ENCODE data around the gene DGKB. TPM values are rescaled to one million over a fixed set of nuclear protein-coding genes. Genes with fewer than 3 reads are reported as not detected.

Gene DGKB
- total RNA-seq, 4 donors from 2014 or later: 17.3 to 54.9 (median 26.1) TPM

DNA sequence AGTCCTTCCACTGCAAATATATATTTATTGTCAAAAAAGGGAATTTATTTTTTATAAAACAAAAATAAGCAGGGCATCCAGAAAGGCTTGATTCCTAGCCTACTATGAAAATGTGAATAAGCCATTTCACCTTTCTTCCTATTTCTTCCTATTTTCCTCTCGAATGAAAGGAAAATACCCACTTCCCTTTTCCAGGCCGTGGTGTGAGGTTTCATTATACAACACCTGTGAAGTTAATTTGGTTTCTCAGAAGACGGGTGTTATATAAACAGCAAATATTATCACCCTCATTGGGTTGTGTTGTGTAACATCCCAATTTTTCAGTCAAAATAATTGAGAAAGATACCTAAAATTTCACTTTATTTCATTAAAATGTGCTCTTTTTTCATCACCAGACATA, 214.3 kb downstream of the DGKB start:
- H3K4me3 ChIP-seq: no peak overlapping the region
- no peaks in the 10 kb centered on the region for H3K4me1 ChIP-seq
- no peak for ATAC-seq
- no peaks in the 10 kb centered on the region for H3K9me3 ChIP-seq
- no peaks in the 10 kb centered on the region for H3K36me3 ChIP-seq
- WGBS, 2 donors (ENCODE audit: low coverage in 1 of 2): 57 to 68% methylated on average over 3 of the region's 3 CpGs
- TF ChIP-seq EP300 (IDR thresholded peaks at IDR 0.05): no peak
- no peak for TF ChIP-seq CTCF (IDR thresholded peaks at IDR 0.05)
- TF ChIP-seq POLR2A (IDR thresholded peaks at IDR 0.05): no peak
- no peak for TF ChIP-seq POLR2AphosphoS5 (IDR thresholded peaks at IDR 0.05)
- H3K27ac ChIP-seq: no peak overlapping the region
- no peaks in the 10 kb centered on the region for H3K27me3 ChIP-seq

DNA sequence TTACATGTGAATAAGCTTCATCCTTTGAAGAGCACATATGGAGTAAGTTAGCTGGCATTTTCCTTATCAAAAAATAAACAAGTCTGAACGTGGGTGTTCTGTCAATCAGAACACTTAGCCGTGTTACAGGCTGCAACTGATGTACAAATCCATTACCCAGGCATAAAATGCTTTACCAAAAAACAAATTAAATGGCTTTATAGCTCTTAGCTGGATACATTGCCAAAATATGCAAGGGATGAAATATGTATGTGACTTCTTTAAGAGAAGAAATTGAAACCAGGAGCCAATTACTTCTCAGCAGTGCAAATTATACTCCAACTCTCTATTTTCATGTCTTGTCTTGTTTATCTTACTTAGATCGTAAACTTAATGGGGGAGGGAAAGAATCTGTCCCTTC, 214.8 kb downstream of the DGKB start:
- 48 to 79% methylated on average over 3 of the region's 3 CpGs for WGBS, 2 donors (ENCODE audit: low coverage in 1 of 2)

GRCh38 chr7:14687241-14687640, 215.3 kb downstream of the DGKB start:
- TF ChIP-seq CTCF (IDR thresholded peaks at IDR 0.05): no peak
- TF ChIP-seq POLR2AphosphoS5 (IDR thresholded peaks at IDR 0.05): no peak
- TF ChIP-seq POLR2A (IDR thresholded peaks at IDR 0.05): no peak
- no peak for TF ChIP-seq EP300 (IDR thresholded peaks at IDR 0.05)
- H3K27me3 ChIP-seq: no peaks in the 10 kb centered on the region
- WGBS, 2 donors (ENCODE audit: low coverage in 1 of 2): 92 to 96% methylated on average over 3 of the region's 3 CpGs
- H3K9me3 ChIP-seq: no peaks in the 10 kb centered on the region
- ATAC-seq: no peak
- H3K4me1 ChIP-seq: no peaks in the 10 kb centered on the region
- no peak overlapping the region for H3K4me3 ChIP-seq
- no peak overlapping the region for H3K27ac ChIP-seq
- H3K36me3 ChIP-seq: peaks cover 0 to 5% of the 10 kb centered on the region in 2 donors

More for the DNA sequence above, 214.8 kb downstream of the DGKB start:
- H3K27ac ChIP-seq: no peak overlapping the region
- TF ChIP-seq CTCF (IDR thresholded peaks at IDR 0.05) (no peak), EP300 (IDR thresholded peaks at IDR 0.05) (no peak), POLR2AphosphoS5 (IDR thresholded peaks at IDR 0.05) (no peak), POLR2A (IDR thresholded peaks at IDR 0.05) (no peak)
- no peaks in the 10 kb centered on the region for H3K4me1 ChIP-seq
- H3K36me3 ChIP-seq: peaks cover 0 to under 1% of the 10 kb centered on the region in 2 donors
- H3K27me3 ChIP-seq: no peaks in the 10 kb centered on the region
- no peak for ATAC-seq
- no peak overlapping the region for H3K4me3 ChIP-seq
- no peaks in the 10 kb centered on the region for H3K9me3 ChIP-seq

- H3K9me3 ChIP-seq: no peaks in the 10 kb centered on the region
- no peaks in the 10 kb centered on the region for H3K27me3 ChIP-seq
- 54 to 65% methylated on average over 5 to 7 of the region's 7 CpGs for WGBS, 2 donors (ENCODE audit: low coverage in 1 of 2)
- ATAC-seq: no peak
- no peak overlapping the region for H3K27ac ChIP-seq
- no peak for TF ChIP-seq CTCF (IDR thresholded peaks at IDR 0.05)
- TF ChIP-seq POLR2A (IDR thresholded peaks at IDR 0.05): no peak
- TF ChIP-seq POLR2AphosphoS5 (IDR thresholded peaks at IDR 0.05): no peak
- TF ChIP-seq EP300 (IDR thresholded peaks at IDR 0.05): no peak
- H3K36me3 ChIP-seq: peaks cover 0 to 13% of the 10 kb centered on the region in 2 donors
- H3K4me3 ChIP-seq: no peak overlapping the region
- no peaks in the 10 kb centered on the region for H3K4me1 ChIP-seq
Measured at GRCh38 chr7:14685167-14685566, 217.4 kb downstream of the DGKB start.

DNA sequence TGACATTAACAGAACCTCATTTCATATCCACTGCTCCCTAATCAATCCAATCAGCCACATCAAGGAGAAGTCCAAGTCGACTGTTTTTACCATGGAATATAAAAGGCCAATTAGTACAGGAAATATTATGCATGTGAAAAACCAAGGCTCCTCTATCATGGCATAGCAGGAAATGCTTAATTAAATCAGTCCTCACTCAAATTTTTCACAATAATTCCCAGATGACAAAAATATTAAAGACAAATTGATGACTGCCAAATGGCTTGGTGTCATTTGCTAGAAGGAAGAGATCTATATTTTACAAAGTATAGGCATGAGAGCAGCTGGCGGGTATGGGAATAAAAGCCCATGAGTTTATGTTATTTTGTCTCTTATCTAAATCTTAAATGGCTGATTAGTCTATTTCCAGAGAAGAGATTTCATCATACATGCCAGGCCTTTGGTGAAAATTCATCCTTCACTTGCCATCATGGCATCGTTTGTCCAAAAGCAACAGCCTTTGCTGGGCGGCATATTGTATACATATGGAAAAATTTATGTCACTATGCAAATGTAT, 219.6 kb downstream of the DGKB start:
- no peak for ATAC-seq
- TF ChIP-seq POLR2AphosphoS5 (IDR thresholded peaks at IDR 0.05): no peak
- TF ChIP-seq EP300 (IDR thresholded peaks at IDR 0.05): no peak
- TF ChIP-seq POLR2A (IDR thresholded peaks at IDR 0.05): no peak
- no peak for TF ChIP-seq CTCF (IDR thresholded peaks at IDR 0.05)
- 89 to 100% methylated on average over 4 of the region's 4 CpGs for WGBS, 2 donors (ENCODE audit: low coverage in 1 of 2)
- Histone ChIP-seq H3K36me3 (peaks cover 0 to 13% of the 10 kb centered on the region in 2 donors), H3K9me3 (no peaks in the 10 kb centered on the region), H3K4me3 (no peak overlapping the region), H3K27me3 (no peaks in the 10 kb centered on the region), H3K27ac (no peak overlapping the region), H3K4me1 (no peaks in the 10 kb centered on the region)

Data from gastroesophageal sphincter (tissue), 4 donors.